Colon (tissue), 2 donors: ENCODE data around the gene ARL8A.
"Not testable (repeated sequence)": the region's sequence is repeated elsewhere in the genome, so short reads cannot be mapped to it uniquely, and the experiment has no call there.

Source experiments
- FAIRE-seq: peaks from 2 replicates; lab custom pipeline; 2012; peaks lifted over from hg19 to GRCh38; lab: Jason Lieb, UNC
- donor health status: control.
- donor health status: control.

Gene ARL8A

GRCh38 chr1:202144402-202145067 is at the start of gene ARL8A:
TSS of gene ARL8A (minus strand) at chr1:202144737. CDS start at chr1:202144572, 165 bp downstream.
- FAIRE-seq: no peak

DNA sequence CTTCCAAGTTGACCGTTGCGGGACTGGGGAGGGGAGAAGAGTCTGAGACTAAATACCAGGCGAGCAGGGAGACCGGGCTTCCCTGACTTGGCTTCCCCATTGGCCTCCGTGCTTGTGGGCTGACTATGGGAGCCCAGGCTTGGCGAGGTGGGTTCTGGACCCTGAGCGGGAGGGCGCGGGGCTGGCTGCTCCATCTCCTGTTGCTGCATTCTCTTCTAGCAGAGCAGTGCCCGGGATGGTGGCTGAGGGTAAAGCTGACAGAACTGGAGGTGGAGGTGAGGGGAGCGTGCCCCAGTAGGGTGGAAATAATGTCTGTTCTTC is 49.8 kb upstream of the ARL8A start:
- no peak for FAIRE-seq

- no peak for FAIRE-seq
These were observed 49.2 kb upstream of the ARL8A start, which contains the start of gene LGR6 for GRCh38 chr1:202193614-202194327. TSS of gene LGR6 (plus strand) at chr1:202193799. CDS start at chr1:202193990, 191 bp downstream.

GRCh38 chr1:202192770-202193613 is 48.5 kb upstream of the ARL8A start:
- FAIRE-seq: no peak

- not testable (repeated sequence) for FAIRE-seq
These were observed 46.9 kb upstream of the ARL8A start for GRCh38 chr1:202191391-202191790.

- no peak for FAIRE-seq
These were observed 45.6 kb upstream of the ARL8A start for GRCh38 chr1:202189918-202190715.

DNA sequence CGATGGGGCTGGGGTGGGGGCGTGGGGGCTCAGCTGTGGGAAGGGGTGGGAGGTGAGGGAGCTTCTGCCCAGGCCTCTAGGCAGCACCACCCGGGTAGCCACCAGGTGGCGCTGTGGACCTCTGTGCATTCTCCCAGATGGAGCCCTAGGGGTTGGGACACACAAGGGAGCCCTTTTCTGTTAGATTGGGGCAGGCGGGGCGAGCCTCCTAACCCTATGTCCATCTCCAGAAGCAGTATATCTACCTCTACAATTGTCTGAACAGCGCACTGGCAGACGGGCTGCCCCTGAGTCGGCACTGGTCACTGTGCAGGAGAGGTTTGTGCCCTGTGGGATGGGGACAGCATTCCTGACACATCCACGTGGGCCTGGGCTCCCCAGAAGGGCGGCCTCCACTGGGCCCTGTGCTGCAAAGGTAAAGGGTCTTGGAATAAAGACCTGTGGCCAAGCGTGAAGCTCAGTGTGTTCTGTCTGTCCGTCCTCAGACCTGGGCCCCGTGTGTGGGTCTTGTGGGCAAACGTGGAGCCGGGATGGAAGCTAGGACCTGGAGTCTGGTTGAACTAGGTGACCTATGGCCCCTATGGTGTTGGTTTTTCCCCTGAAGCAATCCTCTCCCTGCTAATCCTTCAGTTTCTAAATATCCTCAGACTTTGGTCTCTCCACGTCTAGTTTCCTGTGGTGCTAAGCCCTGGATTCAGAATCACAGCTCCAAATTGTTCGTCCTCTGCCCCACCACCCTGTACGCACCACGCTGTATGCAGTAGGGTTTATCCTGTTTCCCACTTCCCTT is 44.7 kb upstream of the ARL8A start:
- FAIRE-seq: no peak

GRCh38 chr1:202187697-202188407 is 43.3 kb upstream of the ARL8A start:
- no peak for FAIRE-seq

DNA sequence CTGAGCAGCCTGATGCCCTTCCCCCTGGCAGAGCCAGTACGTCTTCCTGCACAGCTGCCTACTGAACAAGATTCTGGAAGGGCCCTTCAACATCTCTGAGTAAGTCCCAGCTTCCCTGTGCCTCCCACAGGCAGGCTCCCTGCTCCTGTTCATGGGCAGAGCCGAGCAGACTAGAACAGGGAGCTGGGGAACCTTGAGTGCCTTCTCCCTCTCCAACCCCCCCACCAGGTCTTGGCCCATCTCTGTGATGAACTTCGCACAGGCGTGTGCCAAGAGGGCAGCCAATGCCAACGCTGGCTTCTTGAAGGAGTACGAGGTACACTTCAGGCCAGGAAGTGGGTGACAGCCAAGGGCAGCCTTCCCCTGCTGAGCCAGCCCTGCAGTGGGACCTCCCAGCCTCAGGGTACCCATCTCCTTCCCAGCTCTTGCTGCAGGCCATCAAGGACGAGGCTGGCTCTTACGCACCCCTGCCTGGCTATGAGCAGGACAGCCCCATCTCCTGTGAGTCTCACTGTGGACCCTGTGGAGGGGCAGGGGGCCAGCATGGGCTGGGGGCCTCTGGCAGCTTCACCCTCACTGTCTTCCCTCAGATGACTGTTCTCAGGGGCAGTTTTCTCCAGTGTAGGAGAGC is 42.6 kb upstream of the ARL8A start:
- no peak for FAIRE-seq

DNA sequence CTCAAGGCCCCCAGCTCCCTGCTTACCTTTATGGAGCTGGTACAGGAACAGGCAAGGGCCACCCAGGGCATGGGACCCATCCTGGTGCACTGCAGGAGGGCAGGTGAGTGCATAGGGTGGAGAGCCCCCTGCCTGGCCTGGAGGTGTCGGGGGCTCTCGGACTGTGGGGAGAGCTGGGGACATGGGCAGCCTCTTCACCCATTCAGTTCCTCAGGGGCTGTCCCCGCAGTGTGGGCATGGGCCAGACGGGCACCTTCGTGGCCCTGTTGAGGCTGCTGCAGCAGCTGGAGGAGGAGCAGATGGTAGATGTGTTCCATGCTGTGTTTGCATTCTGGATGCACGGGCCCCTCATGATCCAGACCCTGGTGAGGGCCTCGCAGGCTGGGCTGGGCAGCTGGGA is 41.8 kb upstream of the ARL8A start:
- no peak for FAIRE-seq

DNA sequence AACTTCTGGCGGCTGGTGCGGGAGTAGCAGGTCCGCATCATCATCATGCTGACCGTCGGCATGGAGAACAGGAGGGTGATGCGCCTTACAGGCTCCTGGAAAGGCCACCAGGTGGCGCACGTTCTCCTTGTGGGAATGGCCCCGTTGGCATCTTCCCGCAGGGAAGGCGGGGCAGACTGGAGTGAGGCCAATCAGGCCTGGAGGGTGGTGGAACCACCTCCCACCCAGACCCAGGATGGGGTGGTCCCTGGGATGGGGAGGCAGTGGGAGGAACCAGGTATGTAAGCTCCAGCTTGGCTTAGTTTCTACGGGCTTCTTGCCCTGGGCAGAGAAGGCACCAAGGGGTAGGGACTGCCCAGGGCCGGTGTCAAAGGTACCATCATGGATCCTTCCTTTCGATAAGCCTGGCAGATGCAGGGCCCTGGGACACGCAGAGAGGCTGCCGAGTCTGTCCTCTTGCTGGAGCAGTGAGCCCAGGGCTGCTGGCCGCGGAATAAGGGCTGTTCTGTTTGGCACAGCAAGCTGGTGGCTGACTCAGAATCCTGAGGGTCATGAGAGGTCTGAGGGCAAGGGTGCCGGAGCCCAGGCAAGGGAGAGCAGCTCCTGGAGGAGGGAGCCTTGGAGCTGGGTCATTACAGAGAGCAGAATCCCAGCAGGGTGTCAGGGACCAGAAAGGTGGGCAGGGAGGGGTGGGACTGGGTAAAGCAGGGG is 40.4 kb upstream of the ARL8A start:
- no peak for FAIRE-seq

- no peak for FAIRE-seq
These were observed 37.7 kb upstream of the ARL8A start for GRCh38 chr1:202182040-202182877.

- FAIRE-seq: no peak
These were observed 37.0 kb upstream of the ARL8A start for GRCh38 chr1:202181586-202181985.

GRCh38 chr1:202180751-202181139 is 36.2 kb upstream of the ARL8A start:
- FAIRE-seq: not testable (repeated sequence)

DNA sequence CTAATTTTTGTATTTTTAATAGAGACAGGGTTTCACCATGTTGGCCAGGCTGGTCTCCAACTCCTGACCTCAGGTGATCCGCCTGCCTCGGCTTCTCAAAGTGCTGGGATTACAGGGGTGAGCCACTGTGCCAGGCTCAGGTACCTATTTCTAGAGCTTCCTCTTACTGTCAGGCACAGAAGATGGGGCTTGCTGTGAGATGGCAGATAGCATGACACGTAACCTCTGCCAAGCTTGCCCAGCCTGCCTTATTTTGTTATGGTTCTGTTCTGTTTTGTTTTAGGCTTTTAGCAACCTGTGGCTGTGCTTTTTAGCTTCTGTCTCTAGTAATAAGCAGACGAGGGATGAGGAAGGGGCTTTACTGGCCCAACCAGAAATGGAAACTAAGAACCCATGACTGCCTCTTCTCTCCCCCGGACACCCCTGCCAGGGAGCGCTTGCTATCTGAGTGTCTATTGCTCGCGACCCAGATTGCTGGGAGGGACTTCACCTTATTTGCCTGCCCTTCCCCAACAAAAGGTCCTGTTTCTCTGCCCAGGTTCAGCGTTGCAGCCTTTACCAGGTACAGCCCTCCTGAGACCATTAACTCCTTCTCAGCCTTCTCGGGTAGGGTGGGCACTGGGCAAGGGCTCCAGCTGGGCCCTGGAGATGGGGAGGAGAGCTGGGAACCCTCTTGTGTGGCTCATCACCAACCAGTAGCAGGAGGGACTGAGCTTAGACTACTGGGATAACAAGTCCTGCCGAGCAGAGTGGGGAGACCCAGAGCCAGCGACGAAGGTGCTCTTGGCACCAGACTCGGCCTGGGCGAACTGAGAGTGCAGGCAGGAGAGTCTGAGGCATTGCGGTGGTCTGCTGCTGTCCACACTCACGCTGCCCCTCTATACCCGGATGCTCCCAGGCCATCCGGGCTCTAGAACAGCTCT is 35.6 kb upstream of the ARL8A start:
- FAIRE-seq: no peak

GRCh38 chr1:202176949-202177927 is 32.7 kb upstream of the ARL8A start:
- FAIRE-seq: no peak
